HEK293 (cell line): ENCODE data around the gene EIF5A2.
"Not testable (repeated sequence)": the region's sequence is repeated elsewhere in the genome, so short reads cannot be mapped to it uniquely, and the experiment has no call there.

Experiments
- CTCF ChIP-seq: fragments of 450-650 bp; formaldehyde crosslinking; IDR thresholded peaks from 2 replicates; pipeline ENCODE4 v1.5.1; 2016; ENCODE audit warnings: missing biosample characterization, missing genetic modification characterization
- PRDM2 ChIP-seq: fragments of 450-650 bp; formaldehyde crosslinking; IDR thresholded peaks from 2 replicates; pipeline ENCODE4 v1.5.1; 2016; ENCODE audit warnings: missing biosample characterization, missing genetic modification characterization, borderline replicate concordance
- REST ChIP-seq: fragments of 450-650 bp; formaldehyde crosslinking; IDR thresholded peaks from 2 replicates; pipeline ENCODE4 v1.5.1; 2016; ENCODE audit warnings: missing biosample characterization, missing genetic modification characterization
- SCRT2 ChIP-seq: fragments of 450-650 bp; formaldehyde crosslinking; IDR thresholded peaks from 2 replicates; pipeline ENCODE4 v1.5.1; 2016; ENCODE audit warnings: missing biosample characterization, missing genetic modification characterization
- ZBTB20 ChIP-seq: fragments of 450-650 bp; formaldehyde crosslinking; IDR thresholded peaks from 2 replicates; pipeline ENCODE4 v1.5.1; 2016; ENCODE audit warnings: missing biosample characterization, missing genetic modification characterization
- ZBTB49 ChIP-seq: fragments of 450-650 bp; formaldehyde crosslinking; IDR thresholded peaks from 2 replicates; pipeline ENCODE4 v1.5.1; 2016; ENCODE audit warnings: missing biosample characterization, missing genetic modification characterization, low read depth
- ZNF24 ChIP-seq: fragments of 450-650 bp; formaldehyde crosslinking; IDR thresholded peaks from 2 replicates; pipeline ENCODE4 v1.5.1; 2016; ENCODE audit warnings: missing biosample characterization, missing genetic modification characterization
- ZNF416 ChIP-seq: fragments of 450-650 bp; formaldehyde crosslinking; IDR thresholded peaks from 2 replicates; pipeline ENCODE4 v1.5.1; 2016; ENCODE audit warnings: missing biosample characterization, missing genetic modification characterization
- ZNF830 ChIP-seq: fragments of 450-650 bp; IDR thresholded peaks from 2 replicates; pipeline ENCODE4 v1.5.0; 2018; ENCODE audit warnings: missing biosample characterization, missing genetic modification characterization, low read depth, mild to moderate bottlenecking, moderate library complexity
- ZNF837 ChIP-seq: fragments of 450-650 bp; formaldehyde crosslinking; IDR thresholded peaks from 2 replicates; pipeline ENCODE4 v1.5.1; 2016; ENCODE audit warnings: missing biosample characterization, missing genetic modification characterization
- ZSCAN18 ChIP-seq: fragments of 450-650 bp; formaldehyde crosslinking; IDR thresholded peaks from 2 replicates; pipeline ENCODE4 v1.5.1; 2016; ENCODE audit warnings: missing biosample characterization, missing genetic modification characterization
- ZSCAN5A ChIP-seq: fragments of 450-650 bp; formaldehyde crosslinking; IDR thresholded peaks from 2 replicates; pipeline ENCODE4 v1.5.1; 2016; ENCODE audit warnings: missing biosample characterization, missing genetic modification characterization

GRCh38 chr3:170878688-170879087 lies 29.7 kb downstream of the EIF5A2 start:
- TF ChIP-seq CTCF; ZBTB20; SCRT2; REST (tag by site-specific recombination); ZSCAN5A (tag by site-specific recombination); PRDM2 (tag by site-specific recombination); ZNF24; ZSCAN18 (tag by site-specific recombination); ZNF416; ZBTB49; ZNF837 (tag by site-specific recombination); ZNF830 (tag by site-specific recombination): not testable (repeated sequence)
